H1 (cell line): ENCODE measurements around the gene TMEM39B. TPM values are rescaled to one million over a fixed set of nuclear protein-coding genes. Genes with fewer than 3 reads are reported as not detected.

ENCODE experiments used
- CTCF ChIA-PET: fragments of 300-600 bp; sonication (Branson Sonifier 250); formaldehyde crosslinking; loops from one replicate; lab custom pipeline; 2021; ENCODE audit not compliant: partially characterized antibody; lab: Charles Lee
- POLR2A ChIA-PET: fragments of 300-600 bp; sonication (Branson Sonifier 250); formaldehyde crosslinking; loops from one replicate; lab custom pipeline; 2021; ENCODE audit warnings: inconsistent platforms; ENCODE audit not compliant: partially characterized antibody; lab: Charles Lee
- DNase-seq, 2 experiments: peaks; one replicate each; pipeline versions ENCODE4 v3.0.0 to v3.0.0-alpha.2; 2010 to 2022; ENCODE audit warnings: low spot score in 2 of 2, low read depth in 1 of 2, mixed read lengths in 1 of 2
- FAIRE-seq: peaks from 2 replicates; lab custom pipeline; 2011; peaks lifted over from hg19 to GRCh38; lab: Jason Lieb, UNC
- H2AFZ ChIP-seq: 2 replicates; pipeline ENCODE4 v1.8.1; 2012; ENCODE audit warnings: low read length, inconsistent platforms
- H2AK5ac ChIP-seq: 2 replicates; pipeline ENCODE4 v1.6.1; 2013; ENCODE audit warnings: low read depth, low read length
- H2BK120ac ChIP-seq: replicated peaks from 2 replicates; pipeline ENCODE3; 2013; ENCODE audit warnings: low read depth, low read length, inconsistent platforms
- H2BK12ac ChIP-seq: 2 replicates; pipeline ENCODE4 v1.6.1; 2013; ENCODE audit warnings: low read depth, low read length
- H2BK15ac ChIP-seq: 2 replicates; pipeline ENCODE4 v1.6.1; 2013; ENCODE audit warnings: low read length
- H2BK20ac ChIP-seq: 2 replicates; pipeline ENCODE4 v1.6.1; 2013; ENCODE audit warnings: low read length
- H2BK5ac ChIP-seq: 2 replicates; pipeline ENCODE4 v1.6.1; 2013; ENCODE audit warnings: low read depth, low read length
- H3K14ac ChIP-seq: 2 replicates; pipeline ENCODE4 v1.6.1; 2013; ENCODE audit warnings: inconsistent platforms; ENCODE audit not compliant: insufficient read length
- H3K18ac ChIP-seq: 2 replicates; pipeline ENCODE4 v1.6.1; 2013; ENCODE audit warnings: low read length; ENCODE audit errors: extremely low read depth
- H3K23ac ChIP-seq: 2 replicates; pipeline ENCODE4 v1.6.1; 2013; ENCODE audit warnings: inconsistent platforms; ENCODE audit not compliant: insufficient read length
- H3K23me2 ChIP-seq: 2 replicates; pipeline ENCODE4 v1.6.1; 2013; ENCODE audit warnings: low read depth, low read length
- H3K27ac ChIP-seq: 2 replicates; pipeline ENCODE4 v1.6.1; 2011; ENCODE audit warnings: low read depth, low read length, inconsistent platforms
- H3K27me3 ChIP-seq, 4 experiments: replicated peaks in 1 of 4; 1 replicate in 1 of 4; 2 replicates in 3 of 4; pipeline versions ENCODE4 v1.6.1 to v1.8.1; 2011 to 2013; ENCODE audit warnings: low read length in 3 of 4, mild to moderate bottlenecking in 3 of 4, inconsistent platforms in 2 of 4, mixed read lengths in 2 of 4, moderate library complexity in 1 of 4; ENCODE audit not compliant: control insufficient read depth in 3 of 4, insufficient read depth in 3 of 4; ENCODE audit errors: extremely low read depth in 1 of 4
- H3K36me3 ChIP-seq, 4 experiments: 2 replicates each; pipeline versions ENCODE4 v1.6.1 to v1.8.1; 2011 to 2013; ENCODE audit warnings: mild to moderate bottlenecking in 4 of 4, low read length in 3 of 4, moderate library complexity in 2 of 4, control low read depth in 1 of 4, inconsistent platforms in 1 of 4; ENCODE audit not compliant: insufficient read depth in 4 of 4, control insufficient read depth in 2 of 4
- H3K4ac ChIP-seq: replicated peaks from 2 replicates; pipeline ENCODE3; 2013; ENCODE audit warnings: low read length, low read depth, mixed read lengths, inconsistent platforms; ENCODE audit not compliant: insufficient read length
- H3K4me1 ChIP-seq, 4 experiments: replicated peaks in 1 of 4; 1 replicate in 1 of 4; 2 replicates in 3 of 4; pipeline versions ENCODE4 v1.6.1 to v1.8.1; 2011 to 2013; ENCODE audit warnings: low read length in 3 of 4, inconsistent platforms in 2 of 4, mixed read lengths in 1 of 4; ENCODE audit not compliant: insufficient read depth in 4 of 4, control insufficient read depth in 3 of 4
- H3K4me2 ChIP-seq, 2 experiments: 2 replicates each; pipeline versions ENCODE4 v1.6.1 to v1.8.1; 2011 to 2013; ENCODE audit warnings: low read depth in 2 of 2, low read length in 2 of 2, control low read depth in 1 of 2, inconsistent platforms in 1 of 2, mild to moderate bottlenecking in 1 of 2; ENCODE audit not compliant: insufficient read depth in 1 of 2
- H3K4me3 ChIP-seq, 4 experiments: fragments of 200-600, 300-600 bp in 1 of 4; sonication (generic), shearing (Covaris generic), sonication (Bioruptor Twin) in 1 of 4; 2 replicates each; pipeline versions ENCODE4 v1.5.1 to v1.8.1; 2011 to 2016; ENCODE audit warnings: low read length in 4 of 4, low read depth in 3 of 4, control low read depth in 2 of 4, inconsistent platforms in 2 of 4, mild to moderate bottlenecking in 2 of 4, mixed read lengths in 1 of 4, moderate library complexity in 1 of 4; ENCODE audit not compliant: insufficient read depth in 2 of 4; ENCODE audit errors: extremely low read depth in 1 of 4
- H3K56ac ChIP-seq: replicated peaks from 2 replicates; pipeline ENCODE3; 2013; ENCODE audit warnings: low read depth, mild to moderate bottlenecking, mixed read lengths, low read length, inconsistent platforms; ENCODE audit not compliant: insufficient read length
- H3K79me1 ChIP-seq: 2 replicates; pipeline ENCODE4 v1.6.1; 2013; ENCODE audit warnings: low read depth, low read length, control low read depth
- H3K79me2 ChIP-seq, 2 experiments: 2 replicates each; pipeline versions ENCODE4 v1.6.1 to v1.8.1; 2012 to 2013; ENCODE audit warnings: low read length in 2 of 2, mild to moderate bottlenecking in 2 of 2, inconsistent platforms in 1 of 2; ENCODE audit not compliant: insufficient read depth in 2 of 2, control insufficient read depth in 1 of 2
- H3K9ac ChIP-seq, 4 experiments: replicated peaks in 1 of 4; 1 replicate in 1 of 4; 2 replicates in 3 of 4; pipeline versions ENCODE4 v1.6.1 to v1.8.1; 2011 to 2013; ENCODE audit warnings: low read depth in 3 of 4, low read length in 3 of 4, control low read depth in 2 of 4, mild to moderate bottlenecking in 2 of 4, moderate library complexity in 2 of 4, inconsistent platforms in 1 of 4; ENCODE audit errors: extremely low read depth in 1 of 4
- H3K9me3 ChIP-seq, 2 experiments: 2 replicates each; pipeline versions ENCODE4 v1.6.1 to v1.8.1; 2012 to 2013; ENCODE audit warnings: mild to moderate bottlenecking in 2 of 2, moderate library complexity in 2 of 2, control low read depth in 1 of 2, inconsistent platforms in 1 of 2, low read depth in 1 of 2, low read length in 1 of 2, mixed read lengths in 1 of 2; ENCODE audit not compliant: insufficient read depth in 2 of 2
- H4K20me1 ChIP-seq, 2 experiments: replicated peaks in 1 of 2; 2 replicates each; pipeline versions ENCODE3 to v1.8.1; 2011 to 2013; ENCODE audit warnings: inconsistent platforms in 2 of 2, low read length in 2 of 2, mild to moderate bottlenecking in 1 of 2; ENCODE audit not compliant: insufficient read depth in 2 of 2, control insufficient read depth in 1 of 2
- H4K5ac ChIP-seq: 2 replicates; pipeline ENCODE4 v1.6.1; 2013; ENCODE audit warnings: low read length, low read depth, mixed read lengths, inconsistent platforms; ENCODE audit not compliant: insufficient read length
- H4K8ac ChIP-seq: 2 replicates; pipeline ENCODE4 v1.8.0; 2013; ENCODE audit warnings: mild to moderate bottlenecking, moderate library complexity, low read length, inconsistent platforms; ENCODE audit not compliant: insufficient read depth; ENCODE audit errors: extremely low read depth
- H4K91ac ChIP-seq: replicated peaks from 2 replicates; pipeline ENCODE3; 2013; ENCODE audit warnings: low read length, mixed read lengths, inconsistent platforms; ENCODE audit not compliant: insufficient read length
- ASH2L ChIP-seq: fragments of 200-600, 300-600 bp; sonication (generic); IDR thresholded peaks from one replicate; pipeline ENCODE4 v1.7.1; 2017; ENCODE audit warnings: low read length
- CHD2 ChIP-seq: IDR thresholded peaks from 2 replicates; pipeline ENCODE4 v1.6.1; 2012; ENCODE audit warnings: low read length, improper control_type of control experiment
- CREB1 ChIP-seq: IDR thresholded peaks from 2 replicates; pipeline ENCODE4 v1.6.1; 2012; ENCODE audit warnings: inconsistent platforms
- GABPA ChIP-seq: IDR thresholded peaks from 2 replicates; pipeline ENCODE4 v1.6.1; 2011; ENCODE audit warnings: mild to moderate bottlenecking, low read length, moderate library complexity, borderline replicate concordance; ENCODE audit not compliant: insufficient read depth
- HDAC6 ChIP-seq: IDR thresholded peaks from one replicate; pipeline ENCODE4 v1.7.1; 2012; ENCODE audit warnings: low read depth, mild to moderate bottlenecking, inconsistent platforms, low read length, moderate library complexity
- MAX ChIP-seq: IDR thresholded peaks from 2 replicates; pipeline ENCODE4 v1.6.1; 2012; ENCODE audit warnings: inconsistent platforms
- WGBS, 2 experiments: shearing (Covaris generic) in 1 of 2; methylation state at CpG; one replicate each; pipeline versions ENCODE4 v1.1.6 to v1.1.7; 2013 to 2015; ENCODE audit warnings: low lambda C conversion rate in 2 of 2, mixed read lengths in 2 of 2, inconsistent platforms in 1 of 2, low coverage in 1 of 2, missing lambda C conversion rate in 1 of 2; ENCODE audit not compliant: insufficient replicate concordance in 2 of 2, insufficient coverage in 1 of 2, insufficient read length in 1 of 2; ENCODE audit errors: extremely low coverage in 1 of 2, missing lambda C conversion rate in 1 of 2; 5-methylcytosine and 5-hydroxymethylcytosine counted together
- polyA plus RNA-seq, 7 experiments: library from polyadenylated mRNA; depleted of rRNA in 3 of 7; stranded (reverse) in 5 of 7; unstranded in 2 of 7; fragments of >200 nt in 5 of 7; fragments of 200-250 nt in 2 of 7; gene quantifications; 1 replicate in 5 of 7; 2 replicates in 1 of 7; 4 replicates in 1 of 7; pipeline versions ENCODE4 v1.2.1 to v1.2.3, GENCODE V29; 2011 to 2013; ENCODE audit warnings: missing spikeins in 2 of 7, mixed read lengths in 2 of 7
- total RNA-seq: library from RNA; stranded (reverse); fragmentation: NEBNext Ultra II Directional; extraction: Animal tissue kit (Norgen Biotek cat#: 25700); gene quantifications from 2 replicates; pipeline ENCODE4 v1.2.1, GENCODE V29; 2021
- TF ChIP-seq, protein P1 (sequence below): IDR thresholded peaks from 2 replicates; pipeline ENCODE4 v1.6.1; 2012; ENCODE audit warnings: low read length, inconsistent platforms

TMEM39B gene
- total and polyA plus RNA-seq, 2 of the 8 experiments (the other 6 are each of a cell fraction or from before 2014, with no cell fraction given) = 25.3 to 32.7 TPM

- no peak overlapping the region for H3K4ac ChIP-seq
- H3K9me3 ChIP-seq = no peaks in the 10 kb centered on the region
- ChIA-PET POLR2A (interaction anchor here (1.3 to 1.4 kb wide), 2 partner anchors 10 to 31 kb away, joined by 3 read pairs; no protein-coding TSS in a partner anchor), CTCF (interaction anchor here (1.1 to 1.4 kb wide), 2 partner anchors 13 to 70 kb away, joined by 4 to 7 read pairs; no protein-coding TSS in a partner anchor)
- H2BK12ac ChIP-seq = no peak overlapping the region
- H2AFZ ChIP-seq = no peak overlapping the region
- no peak overlapping the region for H2AK5ac ChIP-seq
- H3K27ac ChIP-seq = no peak overlapping the region
- peaks cover 0 to 1% (median 0%) of the 10 kb centered on the region in 4 experiments; a peak in 1 of 7 replicates for H3K4me1 ChIP-seq
- no peak overlapping the region for H3K56ac ChIP-seq
- no peak overlapping the region for H3K4me2 ChIP-seq
- H4K8ac ChIP-seq = no peak overlapping the region
- no peak overlapping the region for H4K5ac ChIP-seq
- no peak overlapping the region for H3K23ac ChIP-seq
- no peak overlapping the region for H3K14ac ChIP-seq
- WGBS, 2 experiments = 100% methylated on average over 1 of the region's 1 CpG; no CpG with 5 or more reads in 1 of the 2 experiments
- peaks cover 0 to 8% (median 1%) of the 10 kb centered on the region in 4 experiments; a peak in 3 of 8 replicates for H3K36me3 ChIP-seq
- no peaks in the 10 kb centered on the region for H3K27me3 ChIP-seq
- no peak overlapping the region for H4K91ac ChIP-seq
- no peak overlapping the region for H2BK5ac ChIP-seq
- FAIRE-seq = no peak
- peaks cover 9 to 20% of the 10 kb centered on the region in 2 experiments for H3K79me2 ChIP-seq
- DNase-seq = no peak
- no peak overlapping the region for H3K9ac ChIP-seq
- H2BK20ac ChIP-seq = no peak overlapping the region
- peaks cover 2% of the 10 kb centered on the region for H3K79me1 ChIP-seq
- H3K23me2 ChIP-seq = no peaks in the 10 kb centered on the region
- no peak overlapping the region for H3K4me3 ChIP-seq
- no peak overlapping the region for H3K18ac ChIP-seq
- H2BK120ac ChIP-seq = no peak overlapping the region
- H4K20me1 ChIP-seq = peaks cover 1 to 2% of the 10 kb centered on the region in 2 experiments
- H2BK15ac ChIP-seq = no peak overlapping the region
- no peak for TF ChIP-seq CHD2
- TF ChIP-seq, protein P1, sequence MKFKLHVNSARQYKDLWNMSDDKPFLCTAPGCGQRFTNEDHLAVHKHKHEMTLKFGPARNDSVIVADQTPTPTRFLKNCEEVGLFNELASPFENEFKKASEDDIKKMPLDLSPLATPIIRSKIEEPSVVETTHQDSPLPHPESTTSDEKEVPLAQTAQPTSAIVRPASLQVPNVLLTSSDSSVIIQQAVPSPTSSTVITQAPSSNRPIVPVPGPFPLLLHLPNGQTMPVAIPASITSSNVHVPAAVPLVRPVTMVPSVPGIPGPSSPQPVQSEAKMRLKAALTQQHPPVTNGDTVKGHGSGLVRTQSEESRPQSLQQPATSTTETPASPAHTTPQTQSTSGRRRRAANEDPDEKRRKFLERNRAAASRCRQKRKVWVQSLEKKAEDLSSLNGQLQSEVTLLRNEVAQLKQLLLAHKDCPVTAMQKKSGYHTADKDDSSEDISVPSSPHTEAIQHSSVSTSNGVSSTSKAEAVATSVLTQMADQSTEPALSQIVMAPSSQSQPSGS = no peak
- no peak for TF ChIP-seq MAX
- no peak for TF ChIP-seq HDAC6
- no peak for TF ChIP-seq GABPA
- TF ChIP-seq CREB1 = no peak
- no peak for TF ChIP-seq ASH2L
Measured at GRCh38 chr1:32105338-32105737, 32.6 kb downstream of the TMEM39B start.
